ENCODE results near the gene TENT5A.

DNA sequence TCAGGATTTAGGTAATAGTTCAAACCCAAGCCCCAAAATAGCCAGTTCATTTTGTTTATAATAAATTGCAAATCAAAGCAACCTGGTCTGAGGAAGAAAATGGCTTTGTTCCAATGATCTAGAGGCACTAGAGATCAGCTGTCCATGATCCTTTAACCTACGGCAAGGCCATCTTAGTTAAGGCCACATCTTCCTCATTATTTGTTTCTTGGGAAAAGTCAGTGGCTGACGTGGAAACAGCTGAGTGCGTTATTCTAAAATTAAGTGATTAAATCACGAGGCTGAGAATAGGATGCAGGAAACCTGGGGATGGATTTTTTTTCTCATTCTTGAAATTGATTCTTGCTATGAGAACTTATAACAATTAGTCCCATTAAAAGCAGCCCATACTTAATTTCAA lies 10.1 kb upstream of the TENT5A start:
- TF ChIP-seq CTCF (IDR thresholded peaks at IDR 0.05) (no peak), POLR2A (IDR thresholded peaks at IDR 0.05) (no peak)
